NCI-H748 (cell line): ENCODE measurements around the gene CA5B.
"Not testable (repeated sequence)": the region's sequence is repeated elsewhere in the genome, so short reads cannot be mapped to it uniquely, and the experiment has no call there.

Source experiments
- DNase-seq: peaks from one replicate; lab custom pipeline; 2025; ENCODE audit not compliant: unreplicated experiment; lab: John Stamatoyannopoulos, UW

CA5B gene

DNA sequence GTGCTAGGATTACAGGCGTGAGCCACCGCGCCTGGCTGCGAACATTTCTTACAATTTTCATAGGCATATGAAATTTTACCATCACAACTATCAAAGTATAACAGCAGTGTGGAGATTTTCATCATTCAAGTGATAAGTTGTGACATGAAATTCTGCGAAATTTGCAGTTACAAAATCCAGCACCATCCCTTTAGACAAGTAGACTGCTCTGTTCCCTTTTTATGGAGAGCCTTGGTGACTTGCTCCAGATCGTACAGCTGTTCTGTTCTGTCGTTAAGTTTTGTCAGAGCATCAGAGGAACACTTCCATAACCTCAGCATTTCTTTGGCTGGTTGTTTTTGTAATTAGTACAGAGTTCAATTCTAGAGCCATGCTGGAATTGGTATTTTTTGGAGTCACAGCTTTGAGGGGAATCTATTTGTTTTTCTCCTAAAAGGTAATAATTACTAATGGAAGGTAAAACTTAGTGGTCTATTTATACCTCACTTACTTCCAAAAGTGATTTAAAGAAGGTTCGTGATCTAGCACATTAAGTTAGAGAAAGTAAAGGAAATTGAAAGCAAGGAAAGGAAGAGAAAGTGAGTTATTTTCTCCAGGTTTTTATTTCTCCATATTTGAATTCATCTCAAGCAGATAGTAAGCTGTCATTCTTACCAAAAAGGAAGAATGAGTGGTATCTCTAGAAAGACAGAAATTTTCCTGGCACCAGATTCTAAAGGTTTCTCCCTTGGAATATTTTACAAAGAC is 74.3 kb downstream of the CA5B start:
- DNase-seq = no peak

DNA sequence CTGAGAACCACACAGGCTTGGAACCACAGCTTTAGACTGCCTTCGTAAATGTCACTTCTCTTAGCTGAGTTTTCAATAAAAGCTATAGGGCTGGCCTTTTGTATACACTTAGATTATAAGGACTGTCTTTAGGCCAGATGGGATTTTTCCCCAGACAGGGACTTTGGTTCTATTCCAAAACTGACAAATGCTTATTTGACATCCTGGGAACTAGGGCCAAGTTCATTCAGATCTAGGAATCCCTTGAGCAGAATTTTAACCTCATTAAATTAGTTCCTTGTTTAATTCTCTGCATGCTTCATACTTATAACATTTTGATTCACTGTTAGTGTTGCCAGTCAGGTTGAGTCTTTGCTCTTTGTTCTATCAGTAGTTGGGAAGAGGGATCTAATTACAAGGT is 75.3 kb downstream of the CA5B start:
- no peak for DNase-seq

DNA sequence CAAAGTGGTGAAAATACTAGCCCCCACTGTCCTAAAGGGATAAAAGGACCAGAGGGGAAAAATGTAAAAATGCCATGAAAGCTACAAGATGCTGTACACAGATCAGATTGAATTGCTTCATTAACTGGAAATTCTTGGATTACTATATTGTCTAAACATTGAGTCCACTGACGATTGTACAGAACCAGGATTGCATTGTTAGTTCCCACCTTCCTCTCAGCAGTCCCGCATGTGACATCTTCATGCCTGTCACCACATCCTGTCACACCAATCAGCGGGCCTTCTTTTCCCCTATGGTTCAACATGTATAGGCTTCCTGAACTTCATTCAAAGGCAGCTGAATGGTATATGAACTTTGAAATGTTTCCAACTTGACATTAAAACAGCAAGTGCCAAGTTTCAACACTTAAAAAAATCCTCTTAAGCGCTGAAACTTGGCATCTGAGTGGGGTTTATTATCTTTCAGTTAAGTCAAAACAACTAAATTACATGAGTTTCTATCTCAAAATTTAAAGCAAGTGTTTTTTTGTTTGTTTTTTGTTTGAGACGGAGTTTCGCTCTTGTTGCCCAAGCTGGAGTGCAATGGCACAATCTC is 76.8 kb downstream of the CA5B start:
- DNase-seq = no peak

DNA sequence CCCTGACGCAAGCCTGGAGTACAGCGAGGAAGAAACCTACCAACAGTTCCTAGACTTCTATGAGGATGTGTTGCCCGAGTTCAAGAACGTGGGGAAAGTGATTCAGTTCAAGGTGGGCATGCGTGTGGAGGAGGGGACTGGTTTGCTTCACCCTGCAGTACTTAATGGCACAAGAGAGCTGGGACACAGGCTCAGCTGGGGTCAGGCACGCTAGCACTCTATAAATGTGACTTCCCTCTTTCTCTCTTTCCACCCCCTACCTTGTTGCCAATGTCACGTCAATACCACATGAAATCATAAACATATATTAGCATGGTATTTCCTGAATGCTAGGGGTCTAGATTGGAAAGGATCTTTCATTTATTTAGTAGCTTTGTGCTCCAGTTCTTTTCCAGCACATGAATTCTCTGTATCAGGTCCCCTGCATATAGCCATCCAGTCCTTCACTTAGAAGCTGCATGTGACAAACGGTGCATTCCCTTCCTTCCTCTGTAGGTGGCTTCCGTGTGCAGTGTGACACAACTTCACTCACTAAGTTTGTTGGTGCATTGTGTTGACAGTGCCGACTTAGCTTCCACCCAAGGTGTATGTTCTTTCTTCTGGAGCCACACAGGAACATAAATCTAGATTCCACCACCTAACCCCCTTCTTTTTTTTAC is 77.8 kb downstream of the CA5B start:
- DNase-seq = no peak

DNA sequence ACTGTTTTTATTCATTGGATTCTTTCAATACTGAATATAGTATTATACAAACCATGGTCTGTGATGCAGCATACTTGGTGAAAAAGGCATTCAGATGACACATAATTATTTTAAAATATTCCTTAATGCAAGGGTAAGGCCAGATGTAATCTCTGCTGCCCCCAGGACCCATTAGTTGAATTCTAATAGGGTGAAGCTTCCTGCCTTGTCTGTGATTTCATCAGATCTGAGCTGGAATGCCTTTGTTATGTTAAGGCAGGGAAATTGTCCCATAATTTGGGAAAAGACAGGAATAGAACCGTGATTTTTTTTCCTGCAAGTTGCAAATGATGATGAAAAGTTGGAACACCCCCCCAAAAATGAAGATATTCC is 78.4 kb downstream of the CA5B start:
- DNase-seq = no peak

DNA sequence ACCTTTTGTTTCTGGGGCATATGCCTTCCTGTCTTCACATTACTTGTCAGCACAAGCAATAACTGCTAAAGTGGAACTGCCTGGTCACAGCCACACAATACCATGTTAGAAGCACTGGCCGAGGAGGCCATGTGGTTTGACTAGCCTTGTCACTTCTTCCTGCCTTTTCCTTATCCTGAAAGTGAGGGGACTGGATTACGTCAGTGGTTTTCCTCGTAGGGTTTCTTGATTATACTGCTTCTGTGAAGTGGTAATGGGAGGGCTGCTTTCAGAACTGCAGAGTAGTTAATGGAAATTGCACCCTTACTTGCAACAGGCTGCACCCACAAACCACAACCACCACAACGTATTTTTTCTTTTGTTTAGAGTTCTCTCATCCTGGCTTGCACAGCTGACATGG is 78.8 kb downstream of the CA5B start:
- no peak for DNase-seq

DNA sequence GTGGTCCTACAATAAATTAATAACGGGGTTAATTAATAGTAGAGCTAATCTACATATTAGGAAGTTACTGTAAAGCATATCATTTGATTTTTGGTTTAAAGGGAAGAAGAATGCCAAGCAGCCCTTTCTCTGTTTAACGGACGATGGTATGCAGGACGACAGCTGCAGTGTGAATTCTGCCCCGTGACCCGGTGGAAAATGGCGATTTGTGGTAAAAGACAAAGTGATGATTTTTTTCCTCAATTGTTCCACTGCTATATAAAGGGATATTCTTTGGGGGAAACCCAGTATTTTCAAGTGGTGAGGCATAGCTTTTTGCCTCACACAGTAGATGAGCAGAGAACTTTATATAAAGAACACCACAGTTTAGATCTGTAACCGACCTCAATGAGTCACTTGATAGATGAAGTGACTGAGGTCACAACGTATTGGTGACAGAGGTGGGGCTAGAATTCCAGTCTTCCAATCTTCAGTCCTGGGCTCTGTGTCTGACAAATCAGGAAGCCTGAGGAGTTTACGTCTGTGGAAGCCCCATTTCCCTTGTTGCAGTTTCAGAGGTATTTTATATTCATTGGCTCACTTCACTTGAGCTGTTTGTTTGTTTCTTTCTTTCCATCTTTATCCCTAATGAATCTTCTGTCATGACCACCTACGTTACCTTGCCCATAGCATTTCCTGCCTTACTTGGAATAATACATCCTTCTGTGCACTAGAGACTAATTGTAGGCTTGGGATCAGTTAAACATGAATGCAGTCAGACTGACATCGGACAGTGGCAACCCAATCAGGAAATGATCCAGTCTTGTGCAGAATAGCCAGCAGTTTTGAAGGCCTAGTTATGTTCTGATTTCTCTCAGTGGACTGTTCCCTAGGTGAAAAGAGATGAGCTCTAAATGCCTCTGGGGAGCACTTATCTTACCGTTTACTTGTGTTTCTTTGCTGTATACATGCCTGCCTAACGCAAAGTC is 82.3 kb downstream of the CA5B start:
- DNase-seq = no peak

DNA sequence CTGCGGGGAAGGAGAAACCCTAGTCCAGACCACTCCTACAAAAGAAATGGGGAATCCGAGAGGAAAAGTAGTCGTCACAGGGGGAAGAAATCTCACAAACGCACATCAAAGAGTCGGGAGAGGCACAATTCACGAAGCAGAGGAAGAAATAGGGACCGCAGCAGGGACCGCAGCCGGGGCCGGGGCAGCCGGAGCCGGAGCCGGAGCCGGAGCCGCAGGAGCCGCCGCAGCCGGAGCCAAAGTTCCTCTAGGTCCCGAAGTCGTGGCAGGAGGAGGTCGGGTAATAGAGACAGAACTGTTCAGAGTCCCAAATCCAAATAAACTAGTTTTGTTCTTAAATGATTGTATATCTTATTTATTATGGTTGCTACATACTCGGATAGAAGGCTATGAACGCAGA is 84.9 kb downstream of the CA5B start:
- no peak for DNase-seq

DNA sequence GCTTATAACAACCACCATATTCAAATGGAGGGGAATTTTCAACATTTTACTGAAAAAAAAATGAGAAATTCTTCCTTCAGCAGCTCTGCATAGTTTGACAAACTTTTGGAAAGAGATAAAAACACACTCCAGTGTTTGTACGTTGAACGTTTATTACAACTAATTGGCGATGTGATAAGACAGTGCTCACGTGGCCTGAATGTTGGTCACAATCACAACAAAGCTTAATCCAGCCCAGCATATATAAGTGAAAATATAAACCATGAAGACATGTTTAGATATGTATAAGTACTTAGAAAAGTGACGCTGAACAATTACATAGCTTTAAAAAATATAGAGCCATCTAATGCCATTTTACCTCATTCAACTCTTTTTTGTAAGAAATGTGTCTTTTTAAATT is 87.9 kb downstream of the CA5B start:
- no peak for DNase-seq

DNA sequence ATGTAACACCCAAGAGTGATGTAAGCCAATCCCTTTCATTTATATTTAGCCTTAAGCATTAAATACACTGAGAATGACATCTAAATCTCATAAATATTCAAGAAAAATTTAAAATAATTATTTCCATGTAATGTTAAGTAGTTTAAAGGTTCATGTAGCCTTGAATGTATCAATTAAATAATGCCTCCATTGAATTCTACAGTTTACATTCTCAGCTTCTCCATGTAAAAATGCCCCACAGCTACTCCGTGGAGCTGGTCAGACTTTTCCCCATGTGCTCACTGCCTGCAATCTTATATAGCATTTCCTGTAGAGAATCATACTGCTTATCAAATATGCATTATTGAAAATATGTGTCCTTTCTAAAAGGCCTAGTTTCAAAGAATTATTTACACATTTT is 91.1 kb downstream of the CA5B start:
- DNase-seq = no peak

DNA sequence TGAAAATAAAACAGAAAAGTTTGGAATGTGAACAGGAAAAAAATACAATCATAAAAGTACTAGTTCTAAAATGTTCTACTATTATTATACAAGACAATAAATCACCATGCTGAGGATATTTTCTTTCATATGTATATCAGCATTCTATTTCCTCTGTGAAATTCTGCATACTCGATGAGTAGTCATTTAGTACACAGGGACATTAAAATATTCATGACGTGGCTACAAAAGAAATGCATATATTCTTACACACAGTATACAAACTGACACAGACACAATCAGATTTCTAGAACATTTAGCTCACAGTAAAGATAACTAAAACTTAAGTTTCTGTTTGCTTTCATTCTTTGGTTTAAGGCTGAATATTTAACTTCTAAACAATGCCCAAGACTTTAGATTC is 93.3 kb downstream of the CA5B start:
- not testable (repeated sequence) for DNase-seq

DNA sequence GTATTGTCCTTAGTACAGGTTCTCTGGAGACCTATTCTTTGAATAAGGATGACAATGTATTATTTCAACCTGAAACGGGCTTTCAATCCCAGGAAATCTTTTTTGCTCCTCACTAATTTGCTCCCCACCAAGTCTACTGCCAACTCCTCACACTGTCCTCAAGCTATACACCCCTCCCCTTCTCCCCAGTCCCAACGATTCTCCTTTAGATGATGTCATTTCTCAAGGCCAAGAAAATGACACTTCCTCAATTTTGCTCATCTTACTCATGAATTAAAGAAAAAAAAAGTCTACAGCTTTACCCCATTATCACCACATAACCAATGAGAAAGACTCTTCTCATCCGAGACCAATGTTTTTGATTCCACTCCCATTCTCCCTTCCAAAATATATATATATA is 96.0 kb downstream of the CA5B start:
- DNase-seq = no peak

DNA sequence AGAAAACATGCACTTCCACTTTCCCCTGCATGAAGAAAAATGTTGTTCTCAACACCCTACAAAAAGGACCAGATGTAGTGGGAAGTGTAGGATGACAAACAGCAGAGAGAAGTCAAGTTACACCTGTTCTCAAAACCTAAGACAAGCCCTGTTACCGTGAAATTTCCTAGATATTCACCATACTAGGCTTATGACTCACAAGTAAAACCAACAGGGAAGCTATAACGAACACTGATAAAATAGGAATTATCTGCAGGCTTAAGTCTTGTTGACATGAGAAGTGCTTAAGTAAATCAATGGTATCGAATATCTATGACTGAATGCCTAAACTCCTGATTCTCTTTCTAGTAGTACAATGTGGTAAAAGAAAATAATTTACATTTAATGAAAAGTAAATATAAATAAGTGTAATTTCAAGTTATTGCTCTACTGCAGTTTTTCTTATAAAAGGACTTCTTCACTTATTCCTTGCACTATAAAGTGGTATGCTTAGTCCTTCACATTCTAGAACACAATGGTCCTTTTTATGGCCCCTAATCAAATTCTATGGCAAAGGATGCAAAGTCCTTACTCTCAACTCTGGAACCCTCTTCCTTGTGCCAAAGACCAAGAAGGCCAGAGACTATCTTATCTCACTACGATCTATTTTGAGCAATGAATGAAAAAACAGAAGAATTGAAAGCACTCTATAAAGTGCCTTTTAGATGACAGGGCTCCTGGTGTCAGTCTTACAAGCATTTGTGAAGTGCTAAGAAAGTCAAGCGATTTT is 96.9 kb downstream of the CA5B start:
- no peak for DNase-seq
